ENCODE data around the gene USP49. TPM values are rescaled to one million over a fixed set of nuclear protein-coding genes. Genes with fewer than 3 reads are reported as not detected.

USP49 gene
- total and polyA plus RNA-seq, 2 experiments from 2014 or later = 5.0 to 8.5 TPM

DNA sequence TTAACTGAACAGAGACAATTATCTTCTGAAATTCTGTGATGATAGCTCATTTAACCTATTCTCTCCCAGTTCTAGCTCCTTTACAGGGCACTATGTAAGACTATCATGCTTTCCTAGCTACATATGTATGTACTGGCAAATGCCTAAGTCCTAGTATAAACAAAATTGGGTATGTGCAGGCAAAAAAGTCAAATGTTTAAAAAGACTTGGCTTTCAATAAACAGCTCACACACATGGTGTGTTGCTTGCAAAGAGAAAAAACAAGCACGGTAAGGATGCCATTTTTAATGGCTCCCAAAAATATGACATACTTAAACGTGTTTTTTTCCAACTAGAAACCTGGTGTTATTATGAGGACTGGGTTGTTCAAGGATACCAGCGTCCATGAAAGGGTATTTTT, 62.9 kb downstream of the USP49 start:
- DNase-seq (ENCODE audit: low read depth in 1 of 2, low spot score in 1 of 2) = no peak
- TF ChIP-seq, protein P1, sequence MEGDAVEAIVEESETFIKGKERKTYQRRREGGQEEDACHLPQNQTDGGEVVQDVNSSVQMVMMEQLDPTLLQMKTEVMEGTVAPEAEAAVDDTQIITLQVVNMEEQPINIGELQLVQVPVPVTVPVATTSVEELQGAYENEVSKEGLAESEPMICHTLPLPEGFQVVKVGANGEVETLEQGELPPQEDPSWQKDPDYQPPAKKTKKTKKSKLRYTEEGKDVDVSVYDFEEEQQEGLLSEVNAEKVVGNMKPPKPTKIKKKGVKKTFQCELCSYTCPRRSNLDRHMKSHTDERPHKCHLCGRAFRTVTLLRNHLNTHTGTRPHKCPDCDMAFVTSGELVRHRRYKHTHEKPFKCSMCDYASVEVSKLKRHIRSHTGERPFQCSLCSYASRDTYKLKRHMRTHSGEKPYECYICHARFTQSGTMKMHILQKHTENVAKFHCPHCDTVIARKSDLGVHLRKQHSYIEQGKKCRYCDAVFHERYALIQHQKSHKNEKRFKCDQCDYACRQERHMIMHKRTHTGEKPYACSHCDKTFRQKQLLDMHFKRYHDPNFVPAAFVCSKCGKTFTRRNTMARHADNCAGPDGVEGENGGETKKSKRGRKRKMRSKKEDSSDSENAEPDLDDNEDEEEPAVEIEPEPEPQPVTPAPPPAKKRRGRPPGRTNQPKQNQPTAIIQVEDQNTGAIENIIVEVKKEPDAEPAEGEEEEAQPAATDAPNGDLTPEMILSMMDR (IDR thresholded peaks at IDR 0.05; ENCODE audit: low read depth, low read length) = no peak

DNA sequence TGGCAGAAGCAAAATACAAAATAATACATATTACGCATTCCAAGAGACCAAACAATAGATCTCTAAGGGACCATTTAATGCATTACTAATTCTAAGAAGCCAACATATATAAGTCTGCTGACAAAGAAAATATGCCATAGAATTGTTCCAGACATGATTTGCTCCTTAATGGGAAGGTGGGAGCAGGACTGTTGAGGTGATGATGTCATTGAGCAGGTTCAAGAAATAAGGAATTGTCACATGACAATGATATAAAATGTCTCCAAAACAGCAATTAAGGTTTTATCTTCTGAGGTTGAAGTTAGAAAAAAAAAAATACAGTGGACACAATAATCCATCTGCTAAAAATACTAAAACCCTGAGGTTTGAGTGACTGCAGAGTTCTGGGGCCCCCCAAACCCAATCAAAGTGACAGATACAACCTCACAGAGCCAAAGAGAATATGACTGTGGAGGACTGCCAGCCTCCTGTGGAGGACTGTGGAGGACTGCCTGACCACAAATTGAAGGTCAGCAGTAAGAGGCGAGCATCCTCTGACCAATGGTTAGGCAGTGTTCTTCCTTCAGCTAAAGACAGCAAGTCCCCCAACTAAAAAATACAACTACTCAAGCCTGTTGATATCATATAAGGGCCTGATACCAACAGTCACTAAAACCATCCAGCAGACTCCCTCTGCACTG, 68.7 kb downstream of the USP49 start:
- H3K27ac ChIP-seq = no peak overlapping the region
- no peaks in the 10 kb centered on the region for H3K36me3 ChIP-seq
- H3K9me3 ChIP-seq (ENCODE audit: low read depth) = no peaks in the 10 kb centered on the region
- peaks cover 9% of the 10 kb centered on the region for H3K4me1 ChIP-seq (ENCODE audit: low read depth)
- no peaks in the 10 kb centered on the region for H3K27me3 ChIP-seq
- no peak overlapping the region for H3K4me3 ChIP-seq
- no peak for DNase-seq (ENCODE audit: low read depth in 1 of 2, low spot score in 1 of 2)
- TF ChIP-seq, protein P1 (IDR thresholded peaks at IDR 0.05; ENCODE audit: low read depth, low read length) = no peak

More for the DNA sequence above, 62.9 kb downstream of the USP49 start:
- no peak overlapping the region for H3K4me3 ChIP-seq
- H3K27me3 ChIP-seq = no peaks in the 10 kb centered on the region
- H3K27ac ChIP-seq = no peak overlapping the region
- H3K9me3 ChIP-seq (ENCODE audit: low read depth) = no peaks in the 10 kb centered on the region
- no peaks in the 10 kb centered on the region for H3K36me3 ChIP-seq
- peaks cover 10% of the 10 kb centered on the region for H3K4me1 ChIP-seq (ENCODE audit: low read depth)

DNA sequence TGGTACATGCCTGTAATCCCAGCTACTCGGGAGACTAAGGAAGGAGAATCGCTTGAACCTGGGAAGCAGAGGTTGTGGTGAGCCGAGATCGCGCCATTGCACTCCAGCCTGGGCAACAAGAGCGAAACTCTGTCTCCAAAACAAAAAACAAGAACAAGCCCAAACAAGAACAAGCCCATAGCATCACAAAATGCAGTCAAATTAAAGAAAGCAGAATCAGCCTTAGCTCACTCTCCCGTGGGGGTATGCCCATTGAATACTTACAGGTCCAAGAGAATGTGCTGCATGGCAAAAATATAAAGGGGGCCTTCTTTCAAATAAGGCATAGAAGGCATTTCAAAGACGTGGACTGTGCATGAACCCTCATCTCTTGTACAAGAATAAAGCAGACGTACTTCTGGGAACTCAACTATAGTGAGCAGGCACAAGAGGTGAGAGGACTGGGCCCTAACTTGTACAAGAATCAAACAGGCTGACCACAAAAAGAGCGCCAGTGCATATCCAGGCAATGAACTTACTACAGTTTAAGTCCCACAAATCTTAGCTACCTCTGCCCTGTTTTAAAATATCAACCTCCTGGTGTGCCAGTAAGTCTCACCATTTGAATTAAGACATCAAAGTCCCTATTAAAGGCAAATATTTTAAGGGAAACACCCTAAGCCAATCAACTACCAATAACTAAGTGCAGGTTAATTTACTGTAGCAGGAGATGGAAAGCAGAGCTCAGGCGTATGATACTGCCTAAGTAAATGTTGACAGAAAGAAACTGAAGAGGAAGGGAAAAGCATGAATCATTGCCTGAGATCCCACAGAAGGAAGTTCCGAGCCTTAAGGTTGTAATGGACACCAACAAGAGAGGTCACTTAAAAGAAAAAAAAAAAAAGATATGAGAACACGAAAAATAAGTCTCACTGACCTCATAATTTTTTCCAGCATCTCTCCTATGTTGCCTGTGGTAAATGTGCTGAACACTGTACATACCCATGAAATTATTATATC, 70.3 kb downstream of the USP49 start:
- H3K27me3 ChIP-seq = no peaks in the 10 kb centered on the region
- TF ChIP-seq, protein P1 (IDR thresholded peaks at IDR 0.05; ENCODE audit: low read depth, low read length) = no peak
- H3K9me3 ChIP-seq (ENCODE audit: low read depth) = no peaks in the 10 kb centered on the region
- H3K4me3 ChIP-seq = no peak overlapping the region
- no peaks in the 10 kb centered on the region for H3K36me3 ChIP-seq
- DNase-seq (ENCODE audit: low read depth in 1 of 2, low spot score in 1 of 2) = peak in 1 of 2 donors; percentile 43
- H3K4me1 ChIP-seq (ENCODE audit: low read depth) = peaks cover 9% of the 10 kb centered on the region
- H3K27ac ChIP-seq = no peak overlapping the region

DNA sequence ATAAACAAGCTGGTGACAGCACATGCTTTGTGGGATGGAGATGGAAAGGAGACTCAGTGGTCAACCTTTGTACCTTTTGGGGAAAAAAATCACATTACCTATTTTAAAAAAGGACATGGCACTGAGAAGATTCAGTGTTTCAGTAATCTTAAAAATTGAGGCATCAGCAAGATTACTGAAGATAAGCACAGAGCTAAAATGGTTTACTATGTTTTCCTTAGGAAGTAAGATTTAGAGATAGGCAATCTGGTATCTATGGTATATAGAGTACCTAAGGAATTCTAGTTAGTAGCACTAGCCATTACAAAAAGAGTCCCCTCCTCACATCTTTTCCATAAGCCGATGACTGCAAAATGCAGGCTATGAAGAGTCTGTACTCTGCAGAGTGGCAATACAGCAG, 72.0 kb downstream of the USP49 start:
- Histone ChIP-seq H3K36me3 (no peaks in the 10 kb centered on the region), H3K27me3 (no peaks in the 10 kb centered on the region), H3K27ac (no peak overlapping the region), H3K4me3 (no peak overlapping the region), H3K9me3 (ENCODE audit: low read depth) (no peaks in the 10 kb centered on the region), H3K4me1 (ENCODE audit: low read depth) (peaks cover 9% of the 10 kb centered on the region)
- DNase-seq (ENCODE audit: low read depth in 1 of 2, low spot score in 1 of 2) = no peak
- TF ChIP-seq, protein P1 (IDR thresholded peaks at IDR 0.05; ENCODE audit: low read depth, low read length) = no peak

DNA sequence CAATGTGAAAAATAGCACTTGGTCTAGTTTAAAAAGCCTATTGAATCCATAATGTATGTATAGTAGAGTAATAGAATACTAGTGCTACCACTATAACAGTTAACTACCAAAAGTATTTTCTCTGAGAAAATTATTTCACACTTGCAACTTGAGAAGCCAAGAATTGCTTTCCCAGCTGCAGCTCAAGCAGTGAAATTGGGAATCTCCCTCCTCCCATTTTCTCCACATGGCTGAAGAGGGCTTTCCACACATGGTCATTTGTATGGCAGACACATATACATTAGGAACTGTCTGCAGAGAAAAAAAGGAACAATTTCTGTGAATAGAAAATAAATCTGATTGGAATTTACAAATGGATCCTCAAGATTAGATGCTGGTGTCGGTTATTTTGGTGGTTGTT, 73.2 kb downstream of the USP49 start:
- Histone ChIP-seq H3K4me1 (ENCODE audit: low read depth) (peaks cover 9% of the 10 kb centered on the region), H3K4me3 (no peak overlapping the region), H3K27ac (no peak overlapping the region), H3K27me3 (no peaks in the 10 kb centered on the region), H3K9me3 (ENCODE audit: low read depth) (no peaks in the 10 kb centered on the region), H3K36me3 (no peaks in the 10 kb centered on the region)
- TF ChIP-seq, protein P1 (IDR thresholded peaks at IDR 0.05; ENCODE audit: low read depth, low read length) = no peak
- DNase-seq (ENCODE audit: low read depth in 1 of 2, low spot score in 1 of 2) = no peak

Measured in cardiac muscle cell (in vitro differentiated cells and primary cell).